H1 (cell line): ENCODE measurements around the gene DLG5. TPM values are rescaled to one million over a fixed set of nuclear protein-coding genes. Genes with fewer than 3 reads are reported as not detected.

Source experiments
- CTCF ChIA-PET: fragments of 300-600 bp; sonication (Branson Sonifier 250); formaldehyde crosslinking; loops from one replicate; lab custom pipeline; 2021; ENCODE audit not compliant: partially characterized antibody; lab: Charles Lee
- POLR2A ChIA-PET: fragments of 300-600 bp; sonication (Branson Sonifier 250); formaldehyde crosslinking; loops from one replicate; lab custom pipeline; 2021; ENCODE audit warnings: inconsistent platforms; ENCODE audit not compliant: partially characterized antibody; lab: Charles Lee
- DNase-seq, 2 experiments: peaks; one replicate each; pipeline versions ENCODE4 v3.0.0 to v3.0.0-alpha.2; 2010 to 2022; ENCODE audit warnings: low spot score in 2 of 2, low read depth in 1 of 2, mixed read lengths in 1 of 2
- FAIRE-seq: peaks from 2 replicates; lab custom pipeline; 2011; peaks lifted over from hg19 to GRCh38; lab: Jason Lieb, UNC
- H2AFZ ChIP-seq: 2 replicates; pipeline ENCODE4 v1.8.1; 2012; ENCODE audit warnings: low read length, inconsistent platforms
- H2AK5ac ChIP-seq: 2 replicates; pipeline ENCODE4 v1.6.1; 2013; ENCODE audit warnings: low read depth, low read length
- H2BK120ac ChIP-seq: replicated peaks from 2 replicates; pipeline ENCODE3; 2013; ENCODE audit warnings: low read depth, low read length, inconsistent platforms
- H2BK12ac ChIP-seq: 2 replicates; pipeline ENCODE4 v1.6.1; 2013; ENCODE audit warnings: low read depth, low read length
- H2BK15ac ChIP-seq: 2 replicates; pipeline ENCODE4 v1.6.1; 2013; ENCODE audit warnings: low read length
- H2BK20ac ChIP-seq: 2 replicates; pipeline ENCODE4 v1.6.1; 2013; ENCODE audit warnings: low read length
- H2BK5ac ChIP-seq: 2 replicates; pipeline ENCODE4 v1.6.1; 2013; ENCODE audit warnings: low read depth, low read length
- H3K14ac ChIP-seq: 2 replicates; pipeline ENCODE4 v1.6.1; 2013; ENCODE audit warnings: inconsistent platforms; ENCODE audit not compliant: insufficient read length
- H3K18ac ChIP-seq: 2 replicates; pipeline ENCODE4 v1.6.1; 2013; ENCODE audit warnings: low read length; ENCODE audit errors: extremely low read depth
- H3K23ac ChIP-seq: 2 replicates; pipeline ENCODE4 v1.6.1; 2013; ENCODE audit warnings: inconsistent platforms; ENCODE audit not compliant: insufficient read length
- H3K23me2 ChIP-seq: 2 replicates; pipeline ENCODE4 v1.6.1; 2013; ENCODE audit warnings: low read depth, low read length
- H3K27ac ChIP-seq: 2 replicates; pipeline ENCODE4 v1.6.1; 2011; ENCODE audit warnings: low read depth, low read length, inconsistent platforms
- H3K27me3 ChIP-seq, 4 experiments: replicated peaks in 1 of 4; 1 replicate in 1 of 4; 2 replicates in 3 of 4; pipeline versions ENCODE4 v1.6.1 to v1.8.1; 2011 to 2013; ENCODE audit warnings: low read length in 3 of 4, mild to moderate bottlenecking in 3 of 4, inconsistent platforms in 2 of 4, mixed read lengths in 2 of 4, moderate library complexity in 1 of 4; ENCODE audit not compliant: control insufficient read depth in 3 of 4, insufficient read depth in 3 of 4; ENCODE audit errors: extremely low read depth in 1 of 4
- H3K36me3 ChIP-seq, 4 experiments: 2 replicates each; pipeline versions ENCODE4 v1.6.1 to v1.8.1; 2011 to 2013; ENCODE audit warnings: mild to moderate bottlenecking in 4 of 4, low read length in 3 of 4, moderate library complexity in 2 of 4, control low read depth in 1 of 4, inconsistent platforms in 1 of 4; ENCODE audit not compliant: insufficient read depth in 4 of 4, control insufficient read depth in 2 of 4
- H3K4ac ChIP-seq: replicated peaks from 2 replicates; pipeline ENCODE3; 2013; ENCODE audit warnings: low read length, low read depth, mixed read lengths, inconsistent platforms; ENCODE audit not compliant: insufficient read length
- H3K4me1 ChIP-seq, 4 experiments: replicated peaks in 1 of 4; 1 replicate in 1 of 4; 2 replicates in 3 of 4; pipeline versions ENCODE4 v1.6.1 to v1.8.1; 2011 to 2013; ENCODE audit warnings: low read length in 3 of 4, inconsistent platforms in 2 of 4, mixed read lengths in 1 of 4; ENCODE audit not compliant: insufficient read depth in 4 of 4, control insufficient read depth in 3 of 4
- H3K4me2 ChIP-seq, 2 experiments: 2 replicates each; pipeline versions ENCODE4 v1.6.1 to v1.8.1; 2011 to 2013; ENCODE audit warnings: low read depth in 2 of 2, low read length in 2 of 2, control low read depth in 1 of 2, inconsistent platforms in 1 of 2, mild to moderate bottlenecking in 1 of 2; ENCODE audit not compliant: insufficient read depth in 1 of 2
- H3K4me3 ChIP-seq, 4 experiments: fragments of 200-600, 300-600 bp in 1 of 4; sonication (generic), shearing (Covaris generic), sonication (Bioruptor Twin) in 1 of 4; 2 replicates each; pipeline versions ENCODE4 v1.5.1 to v1.8.1; 2011 to 2016; ENCODE audit warnings: low read length in 4 of 4, low read depth in 3 of 4, control low read depth in 2 of 4, inconsistent platforms in 2 of 4, mild to moderate bottlenecking in 2 of 4, mixed read lengths in 1 of 4, moderate library complexity in 1 of 4; ENCODE audit not compliant: insufficient read depth in 2 of 4; ENCODE audit errors: extremely low read depth in 1 of 4
- H3K56ac ChIP-seq: replicated peaks from 2 replicates; pipeline ENCODE3; 2013; ENCODE audit warnings: low read depth, mild to moderate bottlenecking, mixed read lengths, low read length, inconsistent platforms; ENCODE audit not compliant: insufficient read length
- H3K79me1 ChIP-seq: 2 replicates; pipeline ENCODE4 v1.6.1; 2013; ENCODE audit warnings: low read depth, low read length, control low read depth
- H3K79me2 ChIP-seq, 2 experiments: 2 replicates each; pipeline versions ENCODE4 v1.6.1 to v1.8.1; 2012 to 2013; ENCODE audit warnings: low read length in 2 of 2, mild to moderate bottlenecking in 2 of 2, inconsistent platforms in 1 of 2; ENCODE audit not compliant: insufficient read depth in 2 of 2, control insufficient read depth in 1 of 2
- H3K9ac ChIP-seq, 4 experiments: replicated peaks in 1 of 4; 1 replicate in 1 of 4; 2 replicates in 3 of 4; pipeline versions ENCODE4 v1.6.1 to v1.8.1; 2011 to 2013; ENCODE audit warnings: low read depth in 3 of 4, low read length in 3 of 4, control low read depth in 2 of 4, mild to moderate bottlenecking in 2 of 4, moderate library complexity in 2 of 4, inconsistent platforms in 1 of 4; ENCODE audit errors: extremely low read depth in 1 of 4
- H3K9me3 ChIP-seq, 2 experiments: 2 replicates each; pipeline versions ENCODE4 v1.6.1 to v1.8.1; 2012 to 2013; ENCODE audit warnings: mild to moderate bottlenecking in 2 of 2, moderate library complexity in 2 of 2, control low read depth in 1 of 2, inconsistent platforms in 1 of 2, low read depth in 1 of 2, low read length in 1 of 2, mixed read lengths in 1 of 2; ENCODE audit not compliant: insufficient read depth in 2 of 2
- H4K20me1 ChIP-seq, 2 experiments: replicated peaks in 1 of 2; 2 replicates each; pipeline versions ENCODE3 to v1.8.1; 2011 to 2013; ENCODE audit warnings: inconsistent platforms in 2 of 2, low read length in 2 of 2, mild to moderate bottlenecking in 1 of 2; ENCODE audit not compliant: insufficient read depth in 2 of 2, control insufficient read depth in 1 of 2
- H4K5ac ChIP-seq: 2 replicates; pipeline ENCODE4 v1.6.1; 2013; ENCODE audit warnings: low read length, low read depth, mixed read lengths, inconsistent platforms; ENCODE audit not compliant: insufficient read length
- H4K8ac ChIP-seq: 2 replicates; pipeline ENCODE4 v1.8.0; 2013; ENCODE audit warnings: mild to moderate bottlenecking, moderate library complexity, low read length, inconsistent platforms; ENCODE audit not compliant: insufficient read depth; ENCODE audit errors: extremely low read depth
- H4K91ac ChIP-seq: replicated peaks from 2 replicates; pipeline ENCODE3; 2013; ENCODE audit warnings: low read length, mixed read lengths, inconsistent platforms; ENCODE audit not compliant: insufficient read length
- WGBS, 2 experiments: shearing (Covaris generic) in 1 of 2; methylation state at CpG; one replicate each; pipeline versions ENCODE4 v1.1.6 to v1.1.7; 2013 to 2015; ENCODE audit warnings: low lambda C conversion rate in 2 of 2, mixed read lengths in 2 of 2, inconsistent platforms in 1 of 2, low coverage in 1 of 2, missing lambda C conversion rate in 1 of 2; ENCODE audit not compliant: insufficient replicate concordance in 2 of 2, insufficient coverage in 1 of 2, insufficient read length in 1 of 2; ENCODE audit errors: extremely low coverage in 1 of 2, missing lambda C conversion rate in 1 of 2; 5-methylcytosine and 5-hydroxymethylcytosine counted together
- polyA plus RNA-seq, 7 experiments: library from polyadenylated mRNA; depleted of rRNA in 3 of 7; stranded (reverse) in 5 of 7; unstranded in 2 of 7; fragments of >200 nt in 5 of 7; fragments of 200-250 nt in 2 of 7; gene quantifications; 1 replicate in 5 of 7; 2 replicates in 1 of 7; 4 replicates in 1 of 7; pipeline versions ENCODE4 v1.2.1 to v1.2.3, GENCODE V29; 2011 to 2013; ENCODE audit warnings: missing spikeins in 2 of 7, mixed read lengths in 2 of 7
- total RNA-seq: library from RNA; stranded (reverse); fragmentation: NEBNext Ultra II Directional; extraction: Animal tissue kit (Norgen Biotek cat#: 25700); gene quantifications from 2 replicates; pipeline ENCODE4 v1.2.1, GENCODE V29; 2021

The DLG5 gene
- total and polyA plus RNA-seq, 2 of the 8 experiments (the other 6 are each of a cell fraction or from before 2014, with no cell fraction given): 15.6 to 71.4 TPM

DNA sequence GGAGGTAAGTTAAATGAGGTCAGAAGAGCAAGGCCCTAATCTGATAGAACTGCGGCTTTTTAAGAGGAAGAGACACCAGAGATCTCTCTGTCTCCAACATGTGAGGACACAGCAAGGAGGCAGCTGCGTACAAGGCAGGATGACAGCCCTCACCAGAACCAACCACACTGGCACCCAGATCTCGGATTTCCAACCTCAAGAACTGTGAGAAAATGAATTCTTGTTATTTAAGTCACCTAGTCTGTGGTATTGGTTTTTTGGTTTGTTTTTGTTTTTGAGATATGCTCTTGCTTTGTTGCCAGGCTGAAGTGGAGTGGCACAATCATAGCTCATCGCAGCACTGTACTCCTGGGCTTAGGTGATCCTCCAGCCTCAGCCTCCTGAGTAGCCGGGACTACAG, 127.2 kb downstream of the DLG5 start:
- Histone ChIP-seq H3K56ac (no peak overlapping the region), H3K79me1 (no peaks in the 10 kb centered on the region; the same call in 1 of the 2 replicates), H2BK15ac (no peak overlapping the region), H4K91ac (no peak overlapping the region), H3K79me2 (no peaks in the 10 kb centered on the region), H2BK12ac (no peak overlapping the region), H2AFZ (no peak overlapping the region), H3K23ac (no peak overlapping the region), H3K36me3 (peaks cover 2 to 26% (median 8%) of the 10 kb centered on the region in 4 experiments; a peak in 6 of 8 replicates), H3K4me2 (no peak overlapping the region), H3K4me3 (no peak overlapping the region), H3K14ac (no peak overlapping the region), H3K27me3 (no peaks in the 10 kb centered on the region), H3K27ac (no peak overlapping the region), H3K9ac (no peak overlapping the region), H2BK5ac (no peak overlapping the region), H3K4me1 (peaks cover 4 to 14% (median 8%) of the 10 kb centered on the region in 4 experiments; a peak in 5 of 7 replicates), H3K18ac (no peak overlapping the region), H3K9me3 (no peaks in the 10 kb centered on the region), H2BK120ac (no peak overlapping the region), H4K5ac (no peak overlapping the region), H4K20me1 (no peaks in the 10 kb centered on the region), H2BK20ac (no peak overlapping the region), H4K8ac (no peak overlapping the region), H3K4ac (no peak overlapping the region), H3K23me2 (no peaks in the 10 kb centered on the region), H2AK5ac (no peak overlapping the region)
- DNase-seq: no peak
- ChIA-PET POLR2A (no interaction called here), CTCF (interaction anchor here (0.7 to 0.9 kb wide), 2 partner anchors 23 to 174 kb away, joined by 3 read pairs; no protein-coding TSS in a partner anchor)
- FAIRE-seq: no peak
- WGBS, 2 experiments: 95% methylated on average over 5 of the region's 5 CpGs; no CpG with 5 or more reads in 1 of the 2 experiments
